Measurements from ENCODE around the gene TPST2.

The TPST2 gene

DNA sequence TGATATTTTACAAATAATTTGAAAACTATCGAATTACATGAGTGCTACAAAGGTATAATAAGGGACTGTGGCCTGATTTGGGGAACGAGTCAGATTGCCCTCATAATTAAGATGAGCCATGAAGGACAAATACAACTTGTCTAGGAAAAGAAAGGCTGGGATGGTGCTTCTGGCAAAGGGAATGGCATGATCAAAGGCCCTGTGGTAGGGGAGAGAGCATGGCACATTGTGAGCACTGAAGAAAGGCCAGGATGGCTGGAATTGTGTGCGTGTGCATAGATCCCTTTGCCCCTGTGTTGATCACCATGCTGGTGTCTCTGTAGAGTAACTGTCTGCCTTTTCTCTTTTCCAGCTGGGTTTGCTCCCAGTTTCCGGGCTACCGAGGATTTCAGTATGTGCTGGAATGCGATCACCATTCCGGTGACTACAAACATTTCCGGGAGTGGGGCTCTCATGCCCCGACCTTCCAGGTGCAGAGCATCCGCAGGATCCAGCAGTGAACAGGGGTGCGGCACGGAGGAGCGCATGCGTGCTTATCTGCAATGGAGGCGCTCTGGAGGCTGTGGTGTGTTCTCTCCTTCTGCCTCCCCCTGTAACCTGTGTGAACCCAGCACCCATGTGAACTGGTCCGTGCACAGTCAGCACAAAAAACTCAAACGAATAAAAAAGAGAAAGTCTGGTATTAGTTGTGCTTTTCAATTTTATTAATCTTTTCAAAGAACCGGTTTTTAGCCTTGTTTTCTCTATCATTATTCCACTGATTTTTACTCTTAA lies 40.2 kb upstream of the TPST2 start:
- TF ChIP-seq, protein P1, sequence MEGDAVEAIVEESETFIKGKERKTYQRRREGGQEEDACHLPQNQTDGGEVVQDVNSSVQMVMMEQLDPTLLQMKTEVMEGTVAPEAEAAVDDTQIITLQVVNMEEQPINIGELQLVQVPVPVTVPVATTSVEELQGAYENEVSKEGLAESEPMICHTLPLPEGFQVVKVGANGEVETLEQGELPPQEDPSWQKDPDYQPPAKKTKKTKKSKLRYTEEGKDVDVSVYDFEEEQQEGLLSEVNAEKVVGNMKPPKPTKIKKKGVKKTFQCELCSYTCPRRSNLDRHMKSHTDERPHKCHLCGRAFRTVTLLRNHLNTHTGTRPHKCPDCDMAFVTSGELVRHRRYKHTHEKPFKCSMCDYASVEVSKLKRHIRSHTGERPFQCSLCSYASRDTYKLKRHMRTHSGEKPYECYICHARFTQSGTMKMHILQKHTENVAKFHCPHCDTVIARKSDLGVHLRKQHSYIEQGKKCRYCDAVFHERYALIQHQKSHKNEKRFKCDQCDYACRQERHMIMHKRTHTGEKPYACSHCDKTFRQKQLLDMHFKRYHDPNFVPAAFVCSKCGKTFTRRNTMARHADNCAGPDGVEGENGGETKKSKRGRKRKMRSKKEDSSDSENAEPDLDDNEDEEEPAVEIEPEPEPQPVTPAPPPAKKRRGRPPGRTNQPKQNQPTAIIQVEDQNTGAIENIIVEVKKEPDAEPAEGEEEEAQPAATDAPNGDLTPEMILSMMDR (IDR thresholded peaks at IDR 0.05; ENCODE audit: extremely low read depth, missing control alignments) = no peak

DNA sequence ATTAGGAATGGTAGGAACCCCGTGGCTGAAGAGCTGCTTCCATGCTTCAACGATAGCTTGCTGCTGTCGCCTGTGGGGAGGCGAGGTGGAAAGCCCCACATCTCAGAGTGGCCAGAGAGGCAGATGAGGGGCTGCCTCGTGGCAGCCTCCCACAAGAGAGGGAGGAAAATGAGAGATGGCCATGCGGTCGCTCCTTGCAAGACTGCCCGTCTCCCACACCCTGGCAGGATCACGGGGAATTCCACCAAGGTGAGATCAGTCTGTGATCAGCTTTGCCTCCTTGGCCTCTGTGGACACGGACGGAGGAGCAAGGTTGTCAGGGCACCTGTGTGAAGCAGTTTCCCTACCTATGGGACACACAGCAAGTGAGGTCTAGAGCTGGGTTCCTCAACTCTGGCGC lies 34.9 kb upstream of the TPST2 start:
- TF ChIP-seq, protein P1 (IDR thresholded peaks at IDR 0.05; ENCODE audit: extremely low read depth, missing control alignments) = no peak
- DNase-seq (ENCODE audit: low spot score) = no peak

More for the DNA sequence above, 40.2 kb upstream of the TPST2 start:
- no peak for DNase-seq (ENCODE audit: low spot score)

DNA sequence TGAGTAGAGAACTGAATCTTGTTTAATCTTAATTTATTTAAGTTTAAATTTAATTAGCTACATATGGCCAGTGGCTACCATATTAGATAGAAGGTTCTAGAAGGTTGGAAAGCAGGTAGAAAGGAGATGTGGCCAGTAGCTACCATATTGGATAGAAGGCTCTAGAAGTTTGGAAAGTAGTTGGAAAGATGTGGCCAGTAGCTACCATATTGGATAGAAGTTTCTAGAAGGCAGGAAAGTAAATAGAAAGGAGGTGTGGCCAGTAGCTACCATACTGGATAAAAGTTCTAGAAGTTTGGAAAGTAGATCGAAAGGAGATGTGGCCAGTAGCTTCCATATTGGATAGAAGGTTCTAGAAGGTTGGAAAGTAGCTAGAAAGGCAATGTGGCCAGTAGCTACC lies 34.1 kb upstream of the TPST2 start:
- TF ChIP-seq, protein P1 (IDR thresholded peaks at IDR 0.05; ENCODE audit: extremely low read depth, missing control alignments) = no peak
- no peak for DNase-seq (ENCODE audit: low spot score)

DNA sequence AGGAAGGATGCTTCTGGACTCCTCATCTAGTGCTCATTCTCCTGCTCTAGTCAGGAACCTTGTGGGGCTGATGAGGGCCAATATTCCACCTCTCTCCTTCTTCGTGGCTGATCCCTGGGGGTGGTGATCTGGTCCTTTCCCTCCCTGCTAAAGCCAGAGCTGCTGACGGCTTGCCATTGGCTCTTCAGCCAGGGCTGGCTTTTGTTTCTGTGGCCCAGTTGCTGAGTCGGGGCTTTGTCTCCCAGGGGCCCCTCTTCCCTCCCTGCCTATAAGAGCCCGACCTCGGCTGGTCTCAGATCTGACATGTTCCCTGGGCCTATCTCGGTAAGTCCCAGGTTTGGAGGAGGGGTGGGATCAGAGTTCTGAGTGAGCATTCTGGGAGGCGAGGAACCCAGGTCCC lies 31.7 kb upstream of the TPST2 start, which contains the start of gene CRYBA4:
TSS of gene CRYBA4 (plus strand) at position 301 of the 400 bp plus-strand sequence. CDS start 634 bp downstream, outside the sequence.
- TF ChIP-seq, protein P1 (IDR thresholded peaks at IDR 0.05; ENCODE audit: extremely low read depth, missing control alignments) = no peak
- no peak for DNase-seq (ENCODE audit: low spot score)

DNA sequence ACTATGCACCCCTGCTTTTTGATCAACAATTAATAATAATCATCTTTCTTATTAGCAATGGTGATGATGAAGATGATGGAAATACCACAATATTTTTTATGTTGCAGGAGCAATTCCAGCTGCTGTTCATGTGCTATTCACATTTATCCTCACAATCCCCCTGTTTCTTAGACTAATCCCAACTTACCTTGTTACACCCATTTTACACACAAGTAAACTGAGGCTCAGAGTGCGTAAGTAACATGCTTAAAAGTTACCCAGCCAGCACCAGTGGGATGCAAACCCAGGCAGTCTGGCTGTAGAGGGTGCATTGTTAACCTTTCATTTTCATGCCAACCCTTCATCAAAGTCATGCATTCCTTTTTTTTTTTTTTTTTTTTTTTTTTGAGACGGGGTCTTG lies 30.3 kb upstream of the TPST2 start:
- TF ChIP-seq, protein P1 (IDR thresholded peaks at IDR 0.05; ENCODE audit: extremely low read depth, missing control alignments) = no peak
- DNase-seq (ENCODE audit: low spot score) = no peak

DNA sequence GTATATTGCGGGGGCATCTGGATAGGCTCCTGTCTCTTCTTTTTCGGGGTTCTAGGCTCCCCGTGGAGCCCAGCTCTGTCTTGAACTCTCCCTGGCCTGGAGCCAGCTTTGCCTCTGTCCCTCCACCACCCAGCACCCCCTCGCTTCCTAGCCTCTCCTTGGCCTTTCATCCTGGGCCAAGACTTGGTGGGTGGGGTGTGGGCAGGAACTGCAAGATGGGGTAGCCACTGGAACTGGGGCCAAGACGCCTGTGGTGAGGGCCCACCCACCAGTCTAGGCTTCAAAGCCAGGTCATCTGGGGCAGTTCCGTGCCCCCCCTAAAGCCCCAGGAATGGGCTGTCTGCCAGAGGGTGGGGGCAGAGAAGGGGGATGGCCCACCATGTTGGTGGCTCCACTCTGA lies 29.6 kb upstream of the TPST2 start:
- DNase-seq (ENCODE audit: low spot score) = no peak
- TF ChIP-seq, protein P1 (IDR thresholded peaks at IDR 0.05; ENCODE audit: extremely low read depth, missing control alignments) = no peak

DNA sequence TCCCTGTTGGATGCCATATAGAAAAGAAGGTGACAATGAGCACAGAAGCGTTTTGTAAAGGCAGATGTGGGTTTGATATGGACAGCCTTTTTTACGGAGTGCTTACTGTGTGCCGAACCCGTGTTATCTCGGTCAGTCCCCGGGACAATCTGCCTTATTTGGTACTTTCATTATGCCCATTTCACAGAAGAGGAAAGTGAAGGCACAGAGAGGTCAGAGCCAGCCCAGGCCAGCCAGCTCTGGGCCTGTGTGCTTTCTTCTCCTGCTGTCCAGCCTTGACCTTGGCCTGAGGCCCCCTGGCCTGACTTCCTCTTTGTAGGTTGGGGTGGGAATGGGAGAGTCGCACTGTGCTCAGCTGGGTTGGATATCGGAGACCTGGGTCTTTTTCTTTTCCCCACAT lies 28.5 kb upstream of the TPST2 start:
- DNase-seq (ENCODE audit: low spot score) = no peak
- TF ChIP-seq, protein P1 (IDR thresholded peaks at IDR 0.05; ENCODE audit: extremely low read depth, missing control alignments) = no peak

Data from GM20000 (cell line).